HFF-Myc (cell line): ENCODE results near the gene SMC1A.

Experiments
- DNase-seq: peaks from one replicate; pipeline ENCODE4 v3.0.0-alpha.2; 2011; ENCODE audit warnings: low read depth; ENCODE audit errors: extremely low read depth
- H3K4me3 ChIP-seq: replicated peaks from 2 replicates; pipeline ENCODE4 v1.5.1; 2011; ENCODE audit warnings: low read depth, mild to moderate bottlenecking, control low read depth, low read length
- CTCF ChIP-seq: IDR thresholded peaks from 2 replicates; pipeline ENCODE4 v1.5.1; 2012; ENCODE audit warnings: mild to moderate bottlenecking, low read depth, low read length, control low read depth; ENCODE audit errors: missing control alignments

The SMC1A gene

GRCh38 chrX:53330331-53330730 is 92.1 kb downstream of the SMC1A start:
- no peak for DNase-seq
- TF ChIP-seq CTCF, result no peak
- H3K4me3 ChIP-seq, result no peak overlapping the region

- no peak for DNase-seq
Measured at GRCh38 chrX:53324803-53325202, 97.7 kb downstream of the SMC1A start.

More at GRCh38 chrX:53324803-53325202, 97.7 kb downstream of the SMC1A start:
- H3K4me3 ChIP-seq, result no peak overlapping the region
- no peak for TF ChIP-seq CTCF
